ENCODE results near the gene MBTPS1.

Gene MBTPS1

GRCh38 chr16:84048871-84049270 lies 67.9 kb downstream of the MBTPS1 start:
- DNase-seq: no peak

- peak; percentile 53 for DNase-seq
Observed at GRCh38 chr16:84048270-84048669, 68.5 kb downstream of the MBTPS1 start.

DNA sequence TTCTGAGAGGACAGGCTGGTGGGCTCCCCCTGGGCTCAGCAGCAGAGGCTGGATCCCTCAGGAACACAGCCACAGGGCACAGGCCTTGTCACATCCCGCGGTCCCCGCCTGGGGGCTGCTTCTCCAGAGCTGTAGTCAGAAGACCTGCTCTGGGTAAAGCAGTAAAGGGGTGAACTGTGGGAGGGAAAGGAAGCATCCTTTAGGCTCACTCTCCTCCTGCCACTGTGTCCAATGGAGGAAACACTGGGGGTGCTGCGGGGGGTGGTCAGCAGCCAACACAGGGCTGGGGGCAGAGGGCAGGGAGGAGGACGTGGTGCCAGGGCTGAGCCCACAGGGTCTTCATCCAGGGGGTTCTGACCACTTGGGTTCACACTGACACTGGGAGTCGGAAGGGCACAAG lies 69.1 kb downstream of the MBTPS1 start:
- DNase-seq: no peak

DNA sequence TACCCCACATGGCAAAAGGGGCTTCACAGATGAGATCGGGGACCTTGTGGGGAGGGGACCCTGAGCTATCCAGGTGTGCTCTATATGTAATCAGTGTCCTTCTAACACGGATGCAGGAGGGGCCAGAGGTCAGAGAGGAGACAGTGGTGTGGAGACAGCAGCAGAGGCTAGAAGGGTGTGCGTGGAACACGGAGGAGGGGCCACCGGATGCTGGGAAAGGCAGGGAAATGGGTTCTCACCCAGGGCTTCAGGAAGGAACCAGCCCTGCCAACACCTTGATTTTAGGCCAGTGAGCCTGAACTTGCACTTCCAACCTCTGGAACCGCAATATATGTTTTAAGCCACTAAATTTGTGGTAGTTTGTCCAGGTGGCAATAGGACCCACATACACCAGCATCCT lies 69.5 kb downstream of the MBTPS1 start:
- DNase-seq: no peak

DNA sequence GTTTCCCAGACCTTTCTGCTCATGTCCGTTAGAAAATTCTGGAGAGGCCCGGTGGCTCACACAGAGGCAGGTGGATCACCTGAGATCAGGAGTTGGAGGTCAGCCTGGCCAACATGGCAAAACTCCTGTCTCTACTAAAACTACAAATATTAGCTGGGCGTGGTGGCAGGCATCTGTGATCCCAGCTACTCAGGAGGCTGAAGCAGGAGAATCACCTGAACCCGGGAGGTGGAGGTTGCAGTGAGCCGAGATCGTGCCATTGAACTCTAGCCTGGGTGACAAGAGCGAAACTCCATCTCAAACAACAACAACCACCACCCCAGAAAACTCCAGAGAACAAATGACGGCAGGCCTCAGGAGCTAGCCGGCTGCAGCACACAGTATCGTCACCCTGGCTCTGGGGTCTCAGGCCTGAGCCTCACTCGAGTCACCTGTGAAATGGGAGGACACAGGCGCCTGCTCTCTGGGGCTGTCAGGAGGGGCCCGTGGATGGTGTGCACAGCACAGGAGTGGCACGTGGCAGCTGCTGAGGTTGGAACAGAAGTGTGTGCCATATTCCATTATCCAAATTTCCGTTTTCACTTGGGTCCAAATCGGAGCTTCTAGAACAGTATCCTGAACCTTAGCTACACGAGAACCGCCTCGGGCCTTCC lies 70.8 kb downstream of the MBTPS1 start:
- DNase-seq: no peak

DNA sequence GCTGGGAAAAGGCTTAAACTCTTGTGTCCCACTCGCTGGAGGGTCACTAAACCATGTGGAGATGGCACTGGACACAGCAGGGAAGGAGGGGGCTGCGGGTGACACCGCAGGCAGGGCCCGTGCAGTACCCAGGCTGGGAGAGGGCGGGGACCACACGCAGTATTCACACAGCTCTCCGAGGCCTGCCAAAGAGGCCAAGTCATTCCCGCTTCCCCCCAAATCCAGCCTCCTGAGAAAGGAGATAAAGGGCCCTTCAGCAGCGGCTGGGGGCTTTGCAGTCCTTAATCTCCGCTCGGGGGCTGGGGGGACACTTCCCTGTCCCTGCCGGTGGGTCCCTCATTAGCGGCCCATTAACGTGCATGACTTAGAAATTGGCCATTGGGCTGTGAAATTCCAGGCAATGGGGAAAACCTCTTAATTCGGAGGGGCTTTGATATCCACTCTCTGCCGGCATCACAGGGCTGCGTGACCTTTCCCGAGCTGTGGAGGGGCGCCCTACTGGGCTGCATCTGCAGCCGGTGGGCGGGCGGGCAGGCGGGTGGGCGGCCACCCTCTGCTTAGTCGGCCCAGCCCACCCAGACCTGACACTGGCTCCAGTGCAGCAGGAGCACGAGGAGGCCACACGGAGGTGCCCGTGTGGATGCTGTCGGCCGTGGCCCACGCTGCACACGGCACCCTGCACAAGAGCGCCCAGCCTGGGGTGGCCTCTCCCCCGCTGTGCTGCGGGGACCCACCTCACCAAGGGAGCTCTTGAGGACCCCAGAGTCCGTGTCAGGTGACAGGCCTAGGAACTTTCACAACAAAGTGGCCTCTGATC lies 71.5 kb downstream of the MBTPS1 start:
- DNase-seq: no peak

GRCh38 chr16:84044118-84044488 lies 72.6 kb downstream of the MBTPS1 start:
- DNase-seq: peak; percentile 25

GRCh38 chr16:84043486-84044117 lies 73.1 kb downstream of the MBTPS1 start:
- DNase-seq: peak; percentile 45

GRCh38 chr16:84042879-84043485 lies 73.8 kb downstream of the MBTPS1 start:
- peak; percentile 70 for DNase-seq

DNA sequence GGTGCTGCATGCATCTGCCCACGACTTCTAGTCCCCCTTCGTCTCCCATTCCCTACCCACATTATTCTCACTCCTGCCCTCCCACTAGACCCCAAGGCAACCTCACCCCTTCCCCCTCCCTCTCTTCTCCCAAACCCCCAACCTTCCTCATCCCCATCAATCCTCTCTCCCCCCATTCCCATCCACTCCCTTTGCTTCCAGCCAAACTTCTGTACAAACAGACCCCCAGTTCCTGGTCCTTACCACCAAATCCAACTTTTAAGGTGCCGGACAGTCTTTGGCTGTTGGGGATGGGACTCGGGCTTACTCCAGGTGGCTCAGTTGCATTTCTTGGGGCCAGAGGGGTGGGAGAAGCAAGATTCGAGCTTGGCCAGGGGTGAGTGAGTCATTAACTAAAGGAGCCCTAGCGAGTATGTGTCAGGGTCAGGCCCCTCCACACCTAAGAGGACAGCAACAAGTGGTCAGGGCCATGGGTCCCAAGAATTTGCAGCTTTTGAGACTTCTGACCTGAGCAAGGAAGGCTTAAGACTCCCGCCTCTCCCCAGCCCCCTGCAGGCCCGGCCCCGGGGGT lies 74.3 kb downstream of the MBTPS1 start, which contains the start of gene SLC38A8:
TSS of gene SLC38A8 (minus strand) at position 488 of the 571 bp plus-strand sequence. CDS start 638 bp downstream, outside the sequence.
- no peak for DNase-seq

GRCh38 chr16:84041881-84042280 lies 74.9 kb downstream of the MBTPS1 start:
- no peak for DNase-seq

GRCh38 chr16:84040823-84041820 lies 75.6 kb downstream of the MBTPS1 start:
- peak; percentile 59 for DNase-seq

DNA sequence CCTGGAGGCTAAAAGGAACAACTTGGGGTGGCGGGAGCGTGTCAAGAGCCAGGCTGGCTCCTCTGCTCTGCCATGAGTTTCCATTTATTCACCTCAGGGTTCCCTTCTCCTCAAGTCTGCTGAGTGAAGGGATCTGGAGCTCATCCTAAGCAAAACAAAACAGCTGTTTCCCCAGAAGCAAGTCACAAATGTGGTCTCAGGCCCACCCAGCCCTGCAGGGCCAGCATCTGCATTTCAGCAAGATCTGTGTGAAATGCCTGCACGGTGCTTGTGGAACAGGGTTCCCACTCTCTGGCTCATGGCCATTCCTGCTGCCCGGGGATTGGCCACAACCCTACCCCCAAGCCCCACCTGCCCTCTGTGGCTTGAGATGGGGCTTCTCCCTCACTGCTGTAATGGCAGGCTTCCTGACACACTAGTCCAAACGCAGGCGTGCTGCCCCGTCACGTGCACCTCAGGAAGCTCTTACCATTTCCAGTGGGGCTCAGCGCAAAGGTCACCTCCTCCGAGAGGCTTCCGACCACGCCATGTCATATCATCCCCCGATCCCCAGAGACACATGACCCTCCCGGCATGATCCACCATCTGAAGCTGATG lies 76.4 kb downstream of the MBTPS1 start:
- DNase-seq: no peak

DNA sequence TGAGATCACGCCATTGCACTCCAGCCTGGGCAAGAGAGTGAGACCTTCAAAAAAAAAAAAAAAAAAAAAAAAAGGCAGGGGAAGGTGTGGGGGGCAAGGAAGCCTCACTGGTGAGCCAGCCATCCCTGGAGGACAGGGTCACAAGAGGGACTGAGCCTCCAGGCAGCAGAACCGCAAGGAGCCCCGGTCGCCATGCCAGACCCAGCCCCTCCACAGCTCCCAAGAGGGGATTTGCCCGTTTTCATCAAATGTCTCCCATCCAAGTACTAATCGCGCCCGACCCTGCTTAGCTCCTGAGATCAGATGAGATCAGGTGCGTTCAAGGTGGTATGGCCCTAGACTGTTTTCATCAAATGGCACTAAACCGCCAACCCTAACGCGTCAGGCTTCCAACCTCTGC lies 77.0 kb downstream of the MBTPS1 start:
- no peak for DNase-seq

- DNase-seq: no peak
Observed at GRCh38 chr16:84038469-84038868, 78.3 kb downstream of the MBTPS1 start.

DNA sequence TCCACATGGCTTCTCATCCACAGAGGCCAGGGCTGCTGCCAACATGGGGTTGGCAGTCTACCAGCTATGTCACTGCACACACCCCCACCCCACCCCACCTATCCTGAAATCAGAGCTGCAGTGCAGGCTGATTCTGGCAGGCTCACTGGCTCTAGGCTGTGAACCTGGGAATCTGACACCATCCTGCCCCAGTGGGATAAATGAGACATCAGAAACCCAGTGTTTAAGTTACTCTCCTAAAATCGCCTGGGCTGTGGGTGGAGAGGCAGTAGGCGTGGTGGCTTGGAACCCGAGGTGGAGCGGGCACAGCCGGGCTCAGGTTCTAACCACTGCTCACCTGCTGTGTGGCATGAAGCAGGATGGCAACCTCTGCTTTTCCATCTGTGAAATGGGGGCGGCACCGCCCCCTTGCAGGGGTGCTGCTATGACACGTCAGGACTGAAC lies 79.7 kb downstream of the MBTPS1 start:
- peak; percentile 81 for DNase-seq

DNA sequence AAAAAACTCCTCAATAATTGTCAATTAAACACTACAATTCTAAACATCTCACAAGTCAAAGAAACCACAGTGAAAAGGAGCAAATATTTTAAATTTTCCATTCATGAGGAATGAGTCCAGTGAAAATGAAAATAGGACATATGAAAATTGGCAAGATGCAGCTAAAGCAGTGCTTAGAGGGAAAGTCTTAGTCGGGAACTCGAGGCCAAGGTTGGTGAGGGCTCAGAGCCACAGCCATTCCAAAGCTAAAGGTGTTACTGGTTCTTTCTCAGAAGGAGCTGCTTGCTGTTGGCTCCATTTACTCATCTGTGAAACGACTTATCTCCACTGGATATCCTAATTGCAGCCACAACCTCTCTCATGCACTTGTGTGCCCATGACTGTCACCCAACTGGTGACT lies 80.6 kb downstream of the MBTPS1 start:
- DNase-seq: no peak

DNA sequence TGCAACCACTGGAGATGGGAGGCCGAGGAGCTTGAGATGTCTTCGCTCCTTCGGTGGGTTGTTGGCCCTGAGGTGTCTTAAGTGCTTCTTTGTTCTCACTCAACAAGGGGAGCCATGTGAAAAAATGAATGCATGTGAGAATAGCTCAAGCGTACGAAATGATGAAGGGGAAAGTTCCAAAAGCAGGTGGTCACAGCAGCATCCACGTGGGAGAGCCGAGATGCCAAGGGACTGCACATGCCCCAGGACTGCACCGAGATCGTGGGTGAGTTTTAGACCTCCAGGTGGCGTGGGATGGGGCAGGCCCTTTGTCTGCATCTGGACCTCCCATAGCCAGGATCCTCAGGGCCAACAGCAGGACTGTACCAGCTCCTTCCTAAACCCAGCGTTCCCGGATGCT lies 82.2 kb downstream of the MBTPS1 start:
- no peak for DNase-seq

DNA sequence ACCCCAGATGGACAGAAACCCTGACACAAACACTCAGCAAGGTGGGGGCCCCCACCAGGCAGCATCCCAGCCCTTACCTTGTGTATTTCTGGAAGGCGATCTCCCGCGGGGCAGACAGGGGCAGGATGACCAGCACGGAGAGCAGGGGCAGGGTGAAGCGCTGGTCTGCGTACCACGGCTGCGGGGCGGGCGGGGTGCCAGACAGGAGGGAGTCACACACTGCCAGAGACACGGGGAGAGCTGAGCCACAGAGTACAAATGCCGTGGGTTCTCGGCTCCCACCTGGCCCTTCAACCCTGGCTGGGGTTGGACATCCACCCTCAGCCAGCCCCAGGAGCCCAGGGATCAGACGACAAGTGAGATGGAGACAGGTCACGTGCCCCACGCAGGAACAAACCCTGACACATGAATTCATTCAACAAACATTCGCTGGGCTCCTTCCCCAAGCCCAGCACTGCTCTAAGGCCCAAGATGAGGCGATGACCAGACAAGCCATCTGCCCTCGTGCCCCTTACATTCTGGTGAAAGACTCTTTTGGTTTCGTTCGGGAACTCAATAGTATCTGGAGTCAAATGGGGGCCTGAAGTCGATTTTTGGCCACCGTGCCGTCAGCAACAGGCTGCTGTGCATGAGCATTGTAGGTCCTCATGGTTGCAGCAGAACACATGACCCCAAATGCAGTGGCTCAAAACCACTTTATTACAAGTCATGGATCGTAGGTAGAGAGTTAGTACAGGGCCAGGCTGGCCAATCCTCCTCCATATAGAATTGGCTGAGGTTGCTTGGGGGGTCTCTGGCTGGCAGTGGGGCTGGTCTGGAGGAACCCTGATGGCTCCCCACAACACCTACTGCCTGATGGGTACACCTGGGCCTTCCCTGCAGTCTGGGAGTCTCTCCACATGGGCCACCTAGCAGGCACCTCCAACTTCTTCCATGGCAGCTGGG lies 83.2 kb downstream of the MBTPS1 start:
- no peak for DNase-seq
